Stimulated activated CD8-positive, alpha-beta memory T cell treated with anti-CD3 and anti-CD28 coated beads, Interleukin-4, amount 100 ng/mL, for 1 hour (primary cell): ENCODE data around the gene EPHA8.

Source experiments
- DNase-seq, 2 donors: peaks; one replicate each; pipeline ENCODE4 v3.0.0-alpha.2; 2020; ENCODE audit warnings: low read depth in 2 of 2, low spot score in 1 of 2

Gene EPHA8

DNA sequence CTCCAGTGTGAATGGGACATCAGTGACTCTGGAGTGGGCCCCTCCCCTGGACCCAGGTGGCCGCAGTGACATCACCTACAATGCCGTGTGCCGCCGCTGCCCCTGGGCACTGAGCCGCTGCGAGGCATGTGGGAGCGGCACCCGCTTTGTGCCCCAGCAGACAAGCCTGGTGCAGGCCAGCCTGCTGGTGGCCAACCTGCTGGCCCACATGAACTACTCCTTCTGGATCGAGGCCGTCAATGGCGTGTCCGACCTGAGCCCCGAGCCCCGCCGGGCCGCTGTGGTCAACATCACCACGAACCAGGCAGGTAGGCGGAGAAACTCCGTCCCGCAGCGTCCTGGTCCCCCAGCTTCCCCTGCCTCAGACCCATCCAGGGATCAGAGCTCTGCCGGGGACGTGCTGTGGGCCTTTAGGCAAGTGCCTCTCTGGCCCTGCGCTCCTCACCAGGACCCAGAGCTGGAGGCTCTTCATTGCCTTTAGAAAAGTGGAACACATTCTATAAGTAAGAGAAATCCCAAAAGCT is 25.7 kb downstream of the EPHA8 start:
- no peak for DNase-seq

DNA sequence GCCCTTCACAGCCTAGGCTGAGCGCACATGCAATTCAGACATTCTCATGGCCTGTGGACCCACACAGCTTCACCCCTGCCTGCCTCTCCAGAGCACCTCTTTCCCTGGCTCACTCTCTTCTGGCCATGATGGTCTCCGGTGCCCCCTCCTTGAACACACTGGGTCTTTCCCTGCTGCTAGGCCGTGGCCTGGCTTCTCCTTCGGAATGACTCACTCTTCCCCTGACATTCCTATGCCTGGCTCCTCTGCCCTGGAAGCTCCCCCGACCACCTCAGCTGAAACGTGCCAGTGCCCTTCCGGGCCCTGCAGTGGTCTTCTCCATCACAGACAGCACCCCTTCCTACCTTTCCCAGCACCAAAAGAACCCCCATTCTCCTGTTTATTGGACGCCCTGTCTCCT is 28.3 kb downstream of the EPHA8 start:
- no peak for DNase-seq

DNA sequence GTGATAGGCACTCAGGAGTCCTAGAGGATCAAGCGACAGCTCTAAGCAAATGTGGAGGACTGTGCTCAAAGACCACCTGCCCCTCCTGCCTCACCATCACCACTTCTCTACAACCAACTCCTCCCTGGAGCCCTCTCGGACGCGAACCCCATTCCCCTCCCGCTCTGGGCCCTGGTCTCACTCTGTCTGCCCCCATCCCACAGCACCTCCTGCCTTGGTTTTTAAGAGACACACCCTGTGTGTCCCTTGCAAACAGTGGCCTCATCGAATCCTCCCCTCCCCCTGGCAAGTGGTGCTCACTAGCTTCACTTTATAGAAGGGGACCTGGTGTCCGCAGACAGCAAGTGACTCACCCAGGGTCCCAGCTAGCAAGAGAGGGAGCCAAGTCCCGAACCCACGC is 28.8 kb downstream of the EPHA8 start:
- DNase-seq, result no peak

DNA sequence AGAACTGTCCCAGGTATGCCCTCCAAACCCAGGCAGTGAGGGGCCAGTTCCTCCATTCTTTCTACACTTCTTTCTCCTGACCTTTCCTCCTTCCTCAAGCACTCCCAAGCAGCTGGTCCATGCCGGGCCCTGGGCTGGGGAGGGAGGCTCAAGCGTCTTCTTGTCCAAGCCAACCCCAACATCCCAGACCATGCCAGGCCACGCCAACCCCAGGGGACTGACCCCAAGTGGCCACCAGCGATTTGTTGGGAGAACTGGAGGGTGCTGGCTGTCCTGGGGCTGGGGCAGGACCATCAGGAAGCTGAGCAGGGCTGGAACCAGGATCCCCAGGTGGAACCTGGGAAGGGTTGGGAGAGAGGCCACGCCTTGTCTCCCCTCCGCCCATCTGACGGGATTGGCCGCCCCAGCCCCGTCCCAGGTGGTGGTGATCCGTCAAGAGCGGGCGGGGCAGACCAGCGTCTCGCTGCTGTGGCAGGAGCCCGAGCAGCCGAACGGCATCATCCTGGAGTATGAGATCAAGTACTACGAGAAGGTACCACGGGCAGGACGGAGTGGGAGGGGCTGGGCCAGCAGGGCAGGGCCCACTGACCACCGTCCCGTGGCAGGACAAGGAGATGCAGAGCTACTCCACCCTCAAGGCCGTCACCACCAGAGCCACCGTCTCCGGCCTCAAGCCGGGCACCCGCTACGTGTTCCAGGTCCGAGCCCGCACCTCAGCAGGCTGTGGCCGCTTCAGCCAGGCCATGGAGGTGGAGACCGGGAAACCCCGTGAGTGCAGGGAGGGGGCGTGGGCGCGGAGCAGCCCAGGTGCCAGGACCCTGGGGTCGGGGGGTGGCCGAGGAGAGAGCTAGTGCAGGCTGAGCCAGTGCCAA is 29.9 kb downstream of the EPHA8 start:
- no peak for DNase-seq

DNA sequence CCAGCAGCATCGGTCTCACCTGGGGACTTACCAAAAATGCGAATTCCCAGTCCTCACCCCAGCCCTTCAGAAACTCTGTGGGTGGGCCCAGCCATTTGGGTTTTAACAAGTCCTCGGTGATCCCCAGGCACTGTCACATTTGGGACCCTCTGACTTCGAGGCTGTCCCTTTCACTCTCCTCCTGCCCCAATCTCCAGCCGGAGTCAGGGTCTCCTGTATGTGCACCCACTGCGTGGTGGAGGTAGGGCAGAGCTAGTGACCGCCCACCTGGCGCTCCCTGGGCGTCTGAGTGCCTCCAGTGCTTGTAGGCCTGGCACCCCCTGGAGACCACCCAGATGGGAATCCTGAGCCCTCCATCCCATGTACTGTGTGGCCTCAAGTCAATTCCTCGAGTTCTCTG is 31.1 kb downstream of the EPHA8 start:
- DNase-seq, result no peak

DNA sequence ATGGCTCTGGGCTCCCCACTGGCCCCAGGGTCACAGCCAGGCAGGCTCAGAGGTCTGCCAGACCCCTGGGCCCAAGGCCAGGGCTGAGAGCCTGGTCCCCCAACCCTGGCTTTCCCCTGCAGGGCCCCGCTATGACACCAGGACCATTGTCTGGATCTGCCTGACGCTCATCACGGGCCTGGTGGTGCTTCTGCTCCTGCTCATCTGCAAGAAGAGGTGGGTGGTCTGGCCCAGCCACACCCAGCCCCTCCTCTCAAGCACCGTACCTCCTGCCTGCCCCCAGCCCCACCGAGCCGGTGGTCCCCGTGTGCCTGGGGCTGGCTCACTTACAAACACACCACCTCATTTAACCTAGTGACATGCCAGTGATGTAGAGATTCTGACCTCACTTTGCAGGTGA is 31.8 kb downstream of the EPHA8 start:
- DNase-seq, result no peak

DNA sequence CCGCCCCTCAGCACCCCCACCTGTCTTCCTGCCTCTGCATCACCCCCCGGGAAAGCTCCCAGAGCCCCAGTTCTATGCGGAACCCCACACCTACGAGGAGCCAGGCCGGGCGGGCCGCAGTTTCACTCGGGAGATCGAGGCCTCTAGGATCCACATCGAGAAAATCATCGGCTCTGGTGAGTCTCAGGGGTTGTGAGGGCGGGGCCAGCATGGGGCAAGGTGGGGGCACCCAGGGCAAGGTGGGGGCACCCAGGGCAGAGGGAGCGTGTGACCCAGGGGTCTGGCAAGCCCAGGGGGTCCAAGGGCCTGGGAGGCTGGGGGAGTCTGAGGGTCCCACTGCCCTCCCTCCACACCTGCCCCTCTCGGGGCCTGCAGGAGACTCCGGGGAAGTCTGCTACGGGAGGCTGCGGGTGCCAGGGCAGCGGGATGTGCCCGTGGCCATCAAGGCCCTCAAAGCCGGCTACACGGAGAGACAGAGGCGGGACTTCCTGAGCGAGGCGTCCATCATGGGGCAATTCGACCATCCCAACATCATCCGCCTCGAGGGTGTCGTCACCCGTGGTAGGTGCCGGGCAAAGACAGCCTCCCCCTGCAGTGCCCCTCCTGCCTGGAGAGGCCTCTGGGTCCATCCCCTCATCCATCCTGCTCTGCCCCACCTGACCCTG is 34.1 kb downstream of the EPHA8 start:
- no peak for DNase-seq

DNA sequence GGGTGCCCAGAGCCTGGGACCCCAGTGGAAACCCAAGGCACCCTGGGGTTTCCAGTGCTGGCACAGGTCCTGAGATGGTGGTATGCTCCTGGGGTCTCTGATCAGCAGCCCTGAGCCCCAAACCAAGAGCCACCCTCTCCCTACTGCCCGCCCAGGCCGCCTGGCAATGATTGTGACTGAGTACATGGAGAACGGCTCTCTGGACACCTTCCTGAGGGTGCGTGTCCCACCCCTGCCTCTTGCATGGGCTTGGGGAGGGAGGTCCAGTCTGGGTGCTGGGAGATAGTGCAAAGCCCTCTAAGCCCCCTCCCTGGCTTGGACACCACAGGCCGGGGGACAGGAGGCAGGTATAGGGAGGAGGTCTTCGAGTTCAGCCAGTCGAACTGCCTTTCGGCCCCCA is 34.7 kb downstream of the EPHA8 start:
- DNase-seq, result no peak

DNA sequence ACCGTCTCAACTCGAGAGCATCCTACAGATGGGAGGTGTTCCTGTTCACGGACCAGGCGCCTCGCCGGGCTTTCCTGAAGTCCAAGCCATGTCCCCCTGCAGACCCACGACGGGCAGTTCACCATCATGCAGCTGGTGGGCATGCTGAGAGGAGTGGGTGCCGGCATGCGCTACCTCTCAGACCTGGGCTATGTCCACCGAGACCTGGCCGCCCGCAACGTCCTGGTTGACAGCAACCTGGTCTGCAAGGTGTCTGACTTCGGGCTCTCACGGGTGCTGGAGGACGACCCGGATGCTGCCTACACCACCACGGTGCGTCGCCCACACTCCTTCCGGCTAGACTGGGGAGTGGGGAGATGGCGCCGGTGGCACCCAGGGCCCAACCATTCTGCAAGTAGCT is 35.4 kb downstream of the EPHA8 start:
- DNase-seq, result no peak

DNA sequence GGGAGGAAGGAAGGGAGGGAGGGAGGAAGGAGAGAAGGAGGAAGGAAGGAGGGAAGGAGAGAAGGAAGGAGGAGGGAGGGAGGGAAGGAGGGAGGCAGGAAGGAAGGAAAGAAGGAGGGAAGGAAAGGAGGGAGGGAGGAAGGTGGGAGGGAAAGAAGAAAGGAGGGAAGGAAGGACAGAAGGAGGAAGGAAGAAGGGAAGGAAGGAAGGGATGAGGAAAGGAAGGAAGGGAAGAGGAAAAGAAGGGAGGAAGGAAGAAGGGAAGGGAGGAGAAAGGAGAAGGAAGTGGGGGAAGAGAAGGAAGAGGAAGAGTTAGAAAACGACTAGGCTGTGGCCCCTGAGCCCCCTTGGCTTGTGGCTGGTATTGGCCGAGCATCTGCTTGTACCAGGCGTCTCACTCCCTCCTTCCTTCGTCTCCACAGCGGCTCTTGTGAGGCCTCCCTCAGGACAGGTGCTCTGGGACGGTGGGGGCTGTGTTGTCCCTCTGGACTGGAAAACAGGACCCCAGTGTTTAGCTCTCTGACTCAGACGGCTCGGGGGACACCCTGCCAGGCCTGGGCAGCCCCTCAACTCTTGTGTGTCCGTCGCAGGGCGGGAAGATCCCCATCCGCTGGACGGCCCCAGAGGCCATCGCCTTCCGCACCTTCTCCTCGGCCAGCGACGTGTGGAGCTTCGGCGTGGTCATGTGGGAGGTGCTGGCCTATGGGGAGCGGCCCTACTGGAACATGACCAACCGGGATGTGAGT is 37.0 kb downstream of the EPHA8 start:
- no peak for DNase-seq

DNA sequence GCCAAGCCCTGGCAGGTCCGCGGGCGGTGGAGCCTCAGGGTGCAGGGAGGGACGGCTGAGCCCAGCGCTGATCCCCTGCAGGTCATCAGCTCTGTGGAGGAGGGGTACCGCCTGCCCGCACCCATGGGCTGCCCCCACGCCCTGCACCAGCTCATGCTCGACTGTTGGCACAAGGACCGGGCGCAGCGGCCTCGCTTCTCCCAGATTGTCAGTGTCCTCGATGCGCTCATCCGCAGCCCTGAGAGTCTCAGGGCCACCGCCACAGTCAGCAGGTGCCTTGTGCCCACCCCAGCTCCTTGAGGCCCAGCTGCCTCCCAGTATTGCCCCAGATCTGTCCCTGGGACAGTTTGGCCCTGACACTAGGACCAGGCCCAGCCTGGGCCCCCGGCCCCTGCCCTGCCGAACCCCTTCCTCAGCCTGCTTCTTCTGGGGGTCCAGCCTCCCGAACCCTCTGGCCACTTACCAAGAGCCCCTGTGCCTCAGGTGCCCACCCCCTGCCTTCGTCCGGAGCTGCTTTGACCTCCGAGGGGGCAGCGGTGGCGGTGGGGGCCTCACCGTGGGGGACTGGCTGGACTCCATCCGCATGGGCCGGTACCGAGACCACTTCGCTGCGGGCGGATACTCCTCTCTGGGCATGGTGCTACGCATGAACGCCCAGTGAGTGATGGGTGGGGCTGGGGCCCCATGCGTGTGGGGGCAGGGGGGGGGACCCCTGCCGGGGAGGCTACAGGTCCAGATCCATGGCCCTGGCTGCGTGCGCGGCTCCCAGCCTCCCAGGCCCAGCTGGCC is 37.7 kb downstream of the EPHA8 start:
- no peak for DNase-seq

DNA sequence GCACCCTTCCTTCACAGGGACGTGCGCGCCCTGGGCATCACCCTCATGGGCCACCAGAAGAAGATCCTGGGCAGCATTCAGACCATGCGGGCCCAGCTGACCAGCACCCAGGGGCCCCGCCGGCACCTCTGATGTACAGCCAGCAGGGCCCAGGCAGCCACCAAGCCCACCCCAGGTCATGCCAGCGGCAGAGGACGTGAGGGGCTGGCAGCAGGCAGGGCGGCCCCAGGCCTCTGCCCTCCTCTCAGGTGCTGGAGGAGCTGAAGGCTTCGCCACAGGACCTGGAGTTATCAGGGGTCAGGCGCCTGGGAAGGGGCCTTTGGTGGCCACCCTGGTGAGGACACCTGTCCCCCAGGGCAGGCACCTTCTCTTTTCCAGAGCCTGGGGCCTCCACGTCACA is 38.3 kb downstream of the EPHA8 start:
- no peak for DNase-seq

DNA sequence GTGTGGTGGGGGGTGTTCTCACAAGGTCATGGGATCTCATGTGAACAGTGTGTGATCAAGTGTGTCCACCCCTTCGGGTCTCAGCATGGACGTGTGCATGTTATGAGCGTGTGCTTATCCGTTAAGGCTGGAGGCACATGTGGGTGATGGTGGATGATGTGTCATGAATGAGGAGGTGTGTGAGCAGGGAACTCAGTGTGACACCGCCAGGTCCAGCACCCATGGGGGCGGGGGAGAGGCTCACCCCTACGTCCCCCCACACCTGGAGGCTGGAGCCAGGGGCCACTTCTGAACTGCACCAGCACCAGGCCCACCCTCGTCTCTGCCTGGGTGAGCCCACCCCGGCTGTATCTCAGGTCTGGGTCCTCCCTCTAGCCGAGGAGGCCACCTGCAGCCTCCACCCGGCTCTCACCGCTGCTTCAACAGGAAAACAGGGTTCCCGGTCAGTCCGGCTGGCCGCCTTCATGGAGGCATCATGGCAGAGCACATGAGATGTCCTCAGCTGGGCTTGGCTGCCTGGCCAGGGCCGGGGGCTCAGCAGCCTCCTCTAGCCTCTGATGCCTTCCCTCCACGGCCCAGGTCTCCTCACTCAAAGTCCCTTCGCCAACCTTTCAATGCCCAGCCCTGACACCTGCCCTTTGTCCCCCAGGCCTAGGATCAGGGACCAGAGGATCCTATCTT is 38.9 kb downstream of the EPHA8 start:
- no peak for DNase-seq

DNA sequence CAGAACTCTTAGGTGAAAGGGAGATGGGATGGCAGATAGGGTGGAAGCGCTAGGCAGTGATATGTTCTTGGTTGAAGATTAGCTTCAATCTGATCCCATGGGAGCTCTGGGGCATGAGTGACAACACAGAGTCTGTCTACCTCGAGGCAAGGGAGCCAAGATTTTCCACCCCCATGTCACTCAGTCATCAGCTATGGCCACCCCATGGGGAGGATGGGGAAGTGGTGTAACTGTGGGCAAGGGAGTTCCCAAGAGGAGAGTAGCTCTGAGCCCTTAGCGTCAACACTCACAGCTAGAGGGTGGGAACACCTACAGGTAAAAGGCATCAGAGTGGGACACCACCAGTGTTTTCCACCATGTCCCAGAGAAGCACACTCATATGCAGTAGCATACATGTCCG is 42.9 kb downstream of the EPHA8 start:
- no peak for DNase-seq

DNA sequence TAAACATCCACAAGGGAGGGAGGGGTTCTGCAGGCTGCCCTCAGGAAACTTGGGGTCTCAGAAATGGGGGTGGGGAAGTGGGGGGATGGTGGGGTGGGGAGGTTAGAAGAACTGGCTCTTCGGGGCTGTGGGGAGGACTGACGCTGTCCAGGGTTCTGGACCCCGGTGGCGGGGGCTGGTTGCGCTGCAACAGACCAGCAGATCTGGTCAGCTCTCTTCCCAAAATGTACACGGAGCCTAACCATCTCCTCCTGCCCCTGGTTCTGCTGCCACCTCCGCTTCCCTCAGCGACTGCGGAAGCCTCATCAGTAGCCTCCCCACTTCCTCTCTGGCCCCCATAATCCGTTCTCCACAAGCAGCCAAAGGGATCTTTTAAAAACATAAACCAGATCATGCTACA is 43.9 kb downstream of the EPHA8 start:
- DNase-seq, result no peak

DNA sequence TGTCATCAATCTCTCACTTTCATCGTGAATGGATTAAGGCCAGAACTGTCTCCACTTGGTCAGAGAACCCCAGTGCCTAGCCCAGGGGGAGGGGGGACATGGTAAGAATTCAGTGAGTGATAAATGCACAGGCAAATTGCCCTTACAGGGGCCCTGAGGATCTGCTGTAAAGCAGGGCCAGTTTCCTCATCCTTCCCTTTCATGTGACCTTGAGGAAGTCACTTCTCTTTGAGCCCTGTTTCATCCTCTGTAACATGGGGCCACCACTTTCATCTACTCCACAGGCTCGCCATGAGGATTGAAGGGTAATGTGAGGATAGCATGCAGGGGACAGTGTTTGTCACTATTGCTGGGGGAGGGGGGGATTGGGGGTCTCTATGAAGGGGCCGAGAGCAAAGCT is 45.1 kb downstream of the EPHA8 start:
- DNase-seq, result no peak

DNA sequence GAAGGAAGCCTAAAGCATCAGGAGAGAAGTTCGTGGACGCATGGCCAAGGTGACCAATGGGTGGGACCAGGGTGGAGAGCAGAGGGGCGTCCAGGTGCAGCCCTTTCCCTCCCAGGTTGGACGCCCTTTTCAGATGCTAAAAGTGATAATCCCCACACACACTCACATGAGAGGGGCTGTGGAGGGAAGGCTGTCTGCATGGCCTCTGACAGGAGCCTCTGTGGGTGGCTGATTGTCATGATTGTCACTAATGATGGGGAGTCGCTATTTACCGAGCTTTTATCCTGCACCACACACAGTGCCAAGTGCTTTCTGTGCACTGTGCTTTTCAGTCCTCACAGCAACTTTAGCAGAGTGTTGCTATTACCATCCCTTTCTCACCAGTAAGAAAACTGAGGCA is 46.0 kb downstream of the EPHA8 start:
- no peak for DNase-seq

DNA sequence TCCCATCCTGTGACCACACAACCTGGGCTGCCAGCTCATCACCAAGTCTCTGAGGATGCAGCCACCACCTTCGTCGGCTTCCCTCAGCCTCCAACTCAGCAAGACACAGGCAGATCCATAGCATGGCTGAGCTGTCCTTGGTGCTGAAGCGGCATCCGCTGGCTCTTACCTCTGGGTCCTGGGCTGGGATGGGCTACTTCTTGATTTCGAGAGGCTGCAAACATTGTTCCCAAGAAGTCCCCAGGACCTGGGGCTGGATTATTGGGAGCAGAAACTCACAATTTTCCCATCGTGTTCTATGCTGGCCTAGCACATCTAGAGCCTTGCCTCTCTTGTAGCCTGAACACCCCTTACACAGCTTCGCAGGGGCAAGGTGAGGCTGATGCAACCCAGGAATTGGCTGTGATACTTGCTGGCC is 48.2 kb downstream of the EPHA8 start:
- DNase-seq, result no peak

DNA sequence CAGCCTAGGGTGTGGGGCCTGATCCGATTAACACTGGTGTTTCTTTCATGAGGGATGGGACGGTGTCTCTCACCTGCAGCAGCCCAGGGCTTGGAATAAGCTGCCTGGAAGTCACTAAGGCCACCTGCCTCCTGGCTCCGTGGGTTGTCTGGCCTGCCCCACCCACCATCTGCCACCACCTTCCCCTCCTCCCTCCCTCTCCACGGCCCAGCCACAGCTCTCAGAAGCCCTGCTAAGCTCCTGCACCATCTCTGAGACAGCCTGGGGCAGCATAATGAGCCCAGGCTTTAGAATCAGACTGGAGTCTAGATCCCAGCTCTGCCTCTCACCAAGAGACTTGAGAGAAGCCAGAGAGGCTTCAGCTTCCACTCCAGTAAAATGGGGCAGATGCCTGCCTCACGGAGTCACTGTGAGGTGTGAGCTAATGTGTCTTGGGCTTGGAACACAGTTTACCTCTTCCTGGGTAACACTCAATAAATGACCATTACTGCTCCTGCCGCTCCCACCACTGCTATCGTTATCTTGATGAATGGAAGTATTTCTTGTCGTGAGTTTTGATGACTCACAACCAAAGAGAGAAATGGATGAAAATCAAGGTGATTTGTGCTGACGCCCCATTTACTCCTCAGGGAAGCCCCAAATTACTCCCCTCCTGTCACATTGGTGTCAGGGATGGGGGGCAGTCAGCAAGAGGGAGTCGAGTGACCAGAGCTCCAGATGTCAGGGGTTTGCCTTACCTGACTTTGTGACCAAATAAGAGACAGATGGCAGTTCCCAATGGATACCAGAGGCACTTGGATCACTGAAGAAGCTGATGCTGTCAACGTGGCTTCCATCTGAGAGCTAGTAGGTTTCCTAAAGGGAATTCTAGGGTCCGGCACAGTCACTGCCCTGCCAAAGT is 49.6 kb downstream of the EPHA8 start:
- DNase-seq, result no peak

DNA sequence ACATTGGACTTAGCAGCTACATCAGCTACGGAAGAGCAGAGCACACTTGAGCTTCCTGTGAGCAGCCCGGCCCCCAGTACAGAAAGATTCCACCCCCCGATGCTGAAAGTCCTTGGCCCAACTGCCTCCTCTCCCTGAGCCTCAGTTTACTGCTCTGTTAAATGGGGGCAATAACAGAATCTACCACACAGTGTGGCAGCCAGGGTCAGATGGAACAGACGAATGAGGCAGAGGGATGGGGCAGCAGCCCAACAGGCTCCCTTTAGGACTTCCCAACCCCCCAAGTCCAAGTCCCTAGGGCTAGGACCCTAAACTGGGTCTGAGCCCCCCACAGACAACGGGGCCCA is 50.3 kb downstream of the EPHA8 start:
- DNase-seq, result no peak
